ENCODE results near the gene ADCY5. TPM values are rescaled to one million over a fixed set of nuclear protein-coding genes. Genes with fewer than 3 reads are reported as not detected.

The ADCY5 gene
- total RNA-seq, 4 donors from 2014 or later = 3.5 to 44.6 (median 14.5) TPM

DNA sequence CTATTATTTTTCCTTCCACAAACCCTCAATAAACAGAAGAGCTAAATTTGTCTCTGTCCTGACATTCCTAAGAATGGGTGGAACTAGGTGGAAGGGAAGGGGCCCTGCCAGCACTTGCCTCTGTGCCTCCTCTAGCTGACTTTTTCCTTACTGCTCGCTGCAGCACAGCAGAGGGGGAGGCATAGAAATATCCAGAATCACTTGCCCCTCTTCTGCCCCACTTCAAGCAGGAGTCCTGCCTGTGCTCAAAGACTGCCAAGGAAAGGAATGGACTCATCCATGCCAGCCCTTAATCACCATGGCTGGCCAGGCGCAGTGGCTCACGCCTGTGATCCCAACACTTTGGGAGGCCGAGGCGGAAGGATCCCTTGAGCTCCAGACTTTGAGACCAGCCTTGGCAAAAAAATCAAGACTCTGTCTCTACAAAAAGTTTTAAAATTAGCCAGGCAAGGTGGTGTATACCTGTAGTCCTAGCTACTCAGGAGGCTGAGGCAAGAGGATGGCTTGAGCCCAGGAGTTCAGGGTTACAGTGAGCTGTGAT, 51.8 kb downstream of the ADCY5 start:
- H3K27ac ChIP-seq = peak overlapping the region in 3 of 4 donors; percentile 1 to 62 (median 2)
- no peaks in the 10 kb centered on the region for H3K9me3 ChIP-seq
- H3K4me3 ChIP-seq = no peak overlapping the region
- DNase-seq = no peak
- no peaks in the 10 kb centered on the region for H3K27me3 ChIP-seq
- TF ChIP-seq POLR2A (IDR thresholded peaks at IDR 0.05) (no peak), CTCF (IDR thresholded peaks at IDR 0.05) (no peak)
- H3K4me1 ChIP-seq = peaks cover 0 to under 1% (median 0%) of the 10 kb centered on the region in 4 donors
- H3K36me3 ChIP-seq = no peaks in the 10 kb centered on the region

DNA sequence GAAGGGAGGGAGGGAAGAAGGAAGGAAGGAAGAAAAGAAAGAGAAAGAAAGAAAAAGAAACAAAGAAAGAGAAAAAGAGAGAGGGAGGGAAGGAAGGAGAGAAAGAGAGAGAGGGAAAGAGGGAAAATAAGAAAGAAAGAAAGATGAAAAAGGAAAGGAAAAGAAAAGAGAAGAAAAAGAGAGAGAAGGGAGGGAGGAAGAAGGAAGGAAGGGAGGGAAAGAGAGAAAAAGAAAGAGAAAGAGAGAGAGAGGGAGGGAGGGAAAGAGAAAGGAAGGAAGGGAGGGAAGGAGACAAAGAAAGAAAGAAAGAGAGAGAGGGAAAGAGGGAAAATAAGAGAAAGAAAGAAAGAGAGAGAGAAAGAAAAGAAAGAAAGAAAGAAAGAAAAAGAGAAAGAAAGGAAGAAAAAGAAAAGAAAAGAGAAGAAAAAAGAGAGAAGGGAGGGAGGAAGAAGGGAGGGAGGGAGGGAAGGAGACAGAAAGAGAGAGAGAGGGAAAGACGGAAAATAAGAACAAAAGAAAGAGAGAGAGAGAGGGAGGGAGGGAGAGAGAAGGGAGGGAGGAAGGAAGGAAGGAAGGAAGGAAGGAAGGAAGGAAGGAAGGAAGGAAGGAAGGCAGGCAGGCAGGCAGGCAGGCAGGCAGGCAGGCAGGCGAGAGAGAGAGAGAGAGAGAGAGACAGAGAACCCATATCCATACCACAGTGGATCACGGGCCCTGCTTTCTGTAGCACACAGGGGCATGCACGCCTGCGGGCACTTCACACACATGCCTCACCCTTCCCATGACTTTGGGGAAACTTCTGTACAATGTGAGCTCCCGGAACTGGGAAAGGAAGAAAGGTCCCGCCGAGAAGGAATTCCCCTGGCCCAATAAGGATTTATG, 52.5 kb downstream of the ADCY5 start:
- Histone ChIP-seq H3K9me3 (no peaks in the 10 kb centered on the region), H3K4me1 (peaks cover 0 to 5% (median 0%) of the 10 kb centered on the region in 4 donors), H3K27me3 (no peaks in the 10 kb centered on the region), H3K27ac (peak overlapping the region in 2 of 4 donors; percentile 1 to 62), H3K4me3 (no peak overlapping the region), H3K36me3 (no peaks in the 10 kb centered on the region)
- no peak for DNase-seq
- TF ChIP-seq POLR2A (IDR thresholded peaks at IDR 0.05) = no peak
- TF ChIP-seq CTCF (IDR thresholded peaks at IDR 0.05) = no peak

DNA sequence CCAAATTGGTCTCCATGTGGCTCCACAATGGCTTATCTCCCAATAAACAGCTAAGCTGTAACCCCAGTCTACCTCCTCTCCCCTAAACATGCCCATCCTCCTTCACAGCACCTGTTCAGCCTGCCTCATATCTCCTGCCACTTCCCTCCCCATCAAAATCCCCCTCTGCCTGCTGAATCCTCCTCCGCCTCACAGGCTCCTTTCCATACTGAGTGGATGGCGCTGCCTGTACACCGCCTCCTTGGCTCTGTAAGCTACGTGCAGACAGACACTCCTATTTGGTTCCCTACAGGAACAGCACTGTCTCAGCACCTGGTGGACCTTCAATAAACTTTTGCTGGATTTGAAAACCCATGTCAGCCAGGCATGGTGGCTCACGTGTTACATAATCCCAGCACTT, 53.7 kb downstream of the ADCY5 start:
- DNase-seq = no peak

GRCh38 chr3:123394391-123395020, 54.4 kb downstream of the ADCY5 start:
- no peaks in the 10 kb centered on the region for H3K9me3 ChIP-seq
- no peaks in the 10 kb centered on the region for H3K27me3 ChIP-seq
- H3K4me1 ChIP-seq = peaks cover 0 to 11% (median 0%) of the 10 kb centered on the region in 4 donors
- H3K4me3 ChIP-seq = no peak overlapping the region
- no peaks in the 10 kb centered on the region for H3K36me3 ChIP-seq
- H3K27ac ChIP-seq = peak overlapping the region in 1 of 4 donors; percentile 8
- TF ChIP-seq POLR2A (IDR thresholded peaks at IDR 0.05) (no peak), CTCF (IDR thresholded peaks at IDR 0.05) (no peak)
- DNase-seq = no peak

More for the DNA sequence above, 53.7 kb downstream of the ADCY5 start:
- Histone ChIP-seq H3K27me3 (no peaks in the 10 kb centered on the region), H3K9me3 (no peaks in the 10 kb centered on the region), H3K27ac (peak overlapping the region in 1 of 4 donors; percentile 8), H3K4me1 (peaks cover 0 to 5% (median 0%) of the 10 kb centered on the region in 4 donors), H3K36me3 (no peaks in the 10 kb centered on the region), H3K4me3 (no peak overlapping the region)
- TF ChIP-seq POLR2A (IDR thresholded peaks at IDR 0.05) (no peak), CTCF (IDR thresholded peaks at IDR 0.05) (no peak)

DNA sequence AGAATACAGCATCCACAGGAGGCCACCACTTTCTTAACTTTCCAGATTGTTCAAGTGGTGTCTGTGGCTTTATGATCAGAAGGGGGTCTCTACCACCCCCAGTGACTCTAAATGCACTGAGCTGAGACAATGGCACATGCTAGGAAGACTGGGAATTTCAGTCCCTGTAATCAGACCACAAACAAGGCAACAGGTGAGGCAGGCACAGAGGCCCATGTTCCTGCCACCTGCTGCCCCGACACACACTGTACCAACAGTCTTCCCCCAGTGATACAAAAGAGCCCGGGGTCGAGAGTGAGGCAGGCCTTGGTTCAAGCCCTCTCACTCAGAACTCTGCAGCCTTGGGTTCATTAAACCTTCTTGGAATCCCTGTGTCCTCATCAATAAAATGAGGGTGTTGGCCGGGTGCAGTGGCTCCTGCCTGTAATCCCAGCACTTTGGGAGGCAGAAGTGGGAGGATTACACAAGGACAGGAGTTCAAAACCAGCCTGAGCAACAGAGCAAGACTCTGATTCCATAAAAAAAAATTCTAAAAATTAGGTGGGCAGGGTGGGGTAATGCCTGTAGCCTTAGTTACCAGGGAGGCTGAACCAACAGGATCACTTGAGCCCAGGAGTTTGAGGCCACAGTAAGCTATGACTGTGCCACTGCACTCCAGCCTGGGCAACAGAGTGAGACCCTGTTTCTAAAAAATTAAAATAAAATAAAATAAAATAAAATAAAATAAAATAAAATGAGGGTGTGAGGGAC, 55.8 kb downstream of the ADCY5 start:
- no peaks in the 10 kb centered on the region for H3K27me3 ChIP-seq
- DNase-seq = no peak
- no peak overlapping the region for H3K4me3 ChIP-seq
- H3K36me3 ChIP-seq = no peaks in the 10 kb centered on the region
- H3K27ac ChIP-seq = peak overlapping the region in 1 of 4 donors; percentile 50
- TF ChIP-seq CTCF (IDR thresholded peaks at IDR 0.05) (no peak), POLR2A (IDR thresholded peaks at IDR 0.05) (no peak)
- H3K4me1 ChIP-seq = peaks cover 0 to 18% (median 0%) of the 10 kb centered on the region in 4 donors
- H3K9me3 ChIP-seq = no peaks in the 10 kb centered on the region

All from Peyer's patch (tissue), 4 donors.